Lower lobe of right lung (tissue), 2 donors: Measurements from ENCODE around the gene DBN1. TPM values are rescaled to one million over a fixed set of nuclear protein-coding genes. Genes with fewer than 3 reads are reported as not detected.

Source experiments
- ATAC-seq, 2 donors: fragments of 200-7000 bp; cut with Tn5 transposase; one replicate each; pipeline ENCODE4 v1.9.1; 2020 to 2022; ENCODE audit warnings: mild to moderate bottlenecking in 2 of 2, moderate library complexity in 2 of 2
- DNase-seq: peaks from one replicate; pipeline ENCODE4 v3.0.0-alpha.2; 2020
- H3K27ac ChIP-seq: fragments of 200-600 bp; one replicate; pipeline ENCODE4 v1.8.0; 2022
- H3K27me3 ChIP-seq: fragments of 200-600 bp; one replicate; pipeline ENCODE4 v1.8.0; 2022; ENCODE audit warnings: low read depth
- H3K36me3 ChIP-seq: fragments of 200-600 bp; one replicate; pipeline ENCODE4 v1.8.0; 2022; ENCODE audit warnings: mild to moderate bottlenecking
- H3K4me1 ChIP-seq: fragments of 200-600 bp; one replicate; pipeline ENCODE4 v1.8.0; 2022
- H3K4me3 ChIP-seq: fragments of 200-600 bp; one replicate; pipeline ENCODE4 v1.8.0; 2022; ENCODE audit warnings: mild to moderate bottlenecking
- H3K9me3 ChIP-seq: fragments of 200-600 bp; one replicate; pipeline ENCODE4 v1.8.0; 2022
- CTCF ChIP-seq: fragments of 200-600 bp; IDR thresholded peaks from one replicate; pipeline ENCODE4 v1.8.0; 2022; ENCODE audit warnings: antibody characterized with exemption, mild to moderate bottlenecking
- intact Hi-C: fragments of 100-400 bp; cut with DNase I; formaldehyde crosslinking; loops from one replicate; pipeline ENCODE4 v1.11.0; 2022
- total RNA-seq: library from RNA; stranded (reverse); fragmentation: NEBNext Ultra II Directional; extraction: Animal tissue kit (Norgen Biotek cat#: 25700); gene quantifications from one replicate; pipeline ENCODE4 v1.2.1, GENCODE V29; 2021
- donor health status: DM: no; HTN: yes; CAD: no; lungs with severe emphysema.

The DBN1 gene
- total RNA-seq, 1 donor from 2014 or later: 23.1 TPM

- DNase-seq: no peak
- intact Hi-C loops: no loop called here
These were observed 34.8 kb upstream of the DBN1 start for GRCh38 chr5:177508221-177508611.

GRCh38 chr5:177507596-177508220, 34.3 kb upstream of the DBN1 start:
- peak; percentile 12 for TF ChIP-seq CTCF
- Histone ChIP-seq H3K36me3 (peaks cover 35% of the 10 kb centered on the region), H3K9me3 (no peaks in the 10 kb centered on the region), H3K4me1 (peaks cover 28% of the 10 kb centered on the region), H3K4me3 (peak overlapping the region; percentile 59), H3K27me3 (no peaks in the 10 kb centered on the region), H3K27ac (peak overlapping the region; percentile 89)
- DNase-seq (no peak), ATAC-seq (peak; percentile 2 to 33)
- intact Hi-C loops: no loop called here

More at GRCh38 chr5:177508221-177508611, 34.8 kb upstream of the DBN1 start:
- Histone ChIP-seq H3K36me3 (peaks cover 40% of the 10 kb centered on the region), H3K4me3 (peak overlapping the region; percentile 59), H3K4me1 (peaks cover 28% of the 10 kb centered on the region), H3K9me3 (no peaks in the 10 kb centered on the region), H3K27ac (peak overlapping the region; percentile 89), H3K27me3 (no peaks in the 10 kb centered on the region)
- ATAC-seq: no peak
- peak; percentile 2 for TF ChIP-seq CTCF

- peaks cover 30% of the 10 kb centered on the region for H3K36me3 ChIP-seq
- no peak for TF ChIP-seq CTCF
- DNase-seq (no peak), ATAC-seq (no peak)
- peaks cover 28% of the 10 kb centered on the region for H3K4me1 ChIP-seq
- H3K27me3 ChIP-seq: no peaks in the 10 kb centered on the region
- peak overlapping the region; percentile 59 for H3K4me3 ChIP-seq
- H3K27ac ChIP-seq: no peak overlapping the region
- no peaks in the 10 kb centered on the region for H3K9me3 ChIP-seq
- intact Hi-C loops: no loop called here
These were observed 33.7 kb upstream of the DBN1 start for GRCh38 chr5:177507165-177507564.

- peaks cover 9% of the 10 kb centered on the region for H3K36me3 ChIP-seq
These were observed 31.6 kb upstream of the DBN1 start for GRCh38 chr5:177505075-177505474.

GRCh38 chr5:177504086-177505056, 30.9 kb upstream of the DBN1 start:
- intact Hi-C loops: no loop called here

More at GRCh38 chr5:177505075-177505474, 31.6 kb upstream of the DBN1 start:
- intact Hi-C loops: no loop called here
- no peaks in the 10 kb centered on the region for H3K9me3 ChIP-seq
- H3K4me3 ChIP-seq: no peak overlapping the region
- peaks cover 29% of the 10 kb centered on the region for H3K4me1 ChIP-seq
- no peak overlapping the region for H3K27ac ChIP-seq
- H3K27me3 ChIP-seq: no peaks in the 10 kb centered on the region
- no peak for ATAC-seq
- TF ChIP-seq CTCF: no peak
- no peak for DNase-seq

More at GRCh38 chr5:177504086-177505056, 30.9 kb upstream of the DBN1 start:
- no peaks in the 10 kb centered on the region for H3K9me3 ChIP-seq
- H3K4me1 ChIP-seq: peaks cover 27% of the 10 kb centered on the region
- no peaks in the 10 kb centered on the region for H3K27me3 ChIP-seq
- no peak for DNase-seq
- no peak overlapping the region for H3K27ac ChIP-seq
- H3K36me3 ChIP-seq: peaks cover 9% of the 10 kb centered on the region
- no peak for ATAC-seq
- no peak for TF ChIP-seq CTCF
- no peak overlapping the region for H3K4me3 ChIP-seq
